Stimulated activated CD4-positive, alpha-beta T cell treated with anti-CD3 and anti-CD28 coated beads, Interleukin-2, amount 100 ng/mL, for 24 hours (primary cell): ENCODE measurements around the gene RAB2B.
"Not testable (repeated sequence)": the region's sequence is repeated elsewhere in the genome, so short reads cannot be mapped to it uniquely, and the experiment has no call there.

Experiments used
- DNase-seq, 2 donors: peaks; one replicate each; pipeline ENCODE4 v3.0.0-alpha.2; 2020

RAB2B gene

DNA sequence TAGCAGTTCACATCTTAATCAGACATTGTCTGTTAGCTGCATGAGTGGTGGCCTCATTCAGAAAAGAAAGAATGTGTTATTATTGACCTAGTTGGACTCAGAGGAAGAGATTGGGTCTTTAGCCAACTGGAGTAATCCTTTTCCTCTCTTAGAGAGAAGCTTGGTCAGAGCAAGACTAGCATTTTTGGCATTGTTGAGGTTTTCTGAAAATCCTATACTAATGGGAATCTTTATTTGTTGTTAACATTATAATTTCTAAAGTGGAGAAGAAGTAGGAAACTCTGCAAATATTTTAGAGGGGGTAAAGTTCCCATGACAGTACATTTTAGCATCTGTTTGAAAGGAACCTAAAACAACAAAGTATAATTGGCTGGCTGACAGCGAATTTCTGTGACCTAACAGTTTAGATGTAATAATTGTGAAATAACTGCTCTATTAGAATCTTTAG, 9.9 kb upstream of the RAB2B start:
- DNase-seq = no peak

GRCh38 chr14:21476523-21476924, 235 bp downstream of the RAB2B start:
- DNase-seq = peak; percentile 82 to 87

DNA sequence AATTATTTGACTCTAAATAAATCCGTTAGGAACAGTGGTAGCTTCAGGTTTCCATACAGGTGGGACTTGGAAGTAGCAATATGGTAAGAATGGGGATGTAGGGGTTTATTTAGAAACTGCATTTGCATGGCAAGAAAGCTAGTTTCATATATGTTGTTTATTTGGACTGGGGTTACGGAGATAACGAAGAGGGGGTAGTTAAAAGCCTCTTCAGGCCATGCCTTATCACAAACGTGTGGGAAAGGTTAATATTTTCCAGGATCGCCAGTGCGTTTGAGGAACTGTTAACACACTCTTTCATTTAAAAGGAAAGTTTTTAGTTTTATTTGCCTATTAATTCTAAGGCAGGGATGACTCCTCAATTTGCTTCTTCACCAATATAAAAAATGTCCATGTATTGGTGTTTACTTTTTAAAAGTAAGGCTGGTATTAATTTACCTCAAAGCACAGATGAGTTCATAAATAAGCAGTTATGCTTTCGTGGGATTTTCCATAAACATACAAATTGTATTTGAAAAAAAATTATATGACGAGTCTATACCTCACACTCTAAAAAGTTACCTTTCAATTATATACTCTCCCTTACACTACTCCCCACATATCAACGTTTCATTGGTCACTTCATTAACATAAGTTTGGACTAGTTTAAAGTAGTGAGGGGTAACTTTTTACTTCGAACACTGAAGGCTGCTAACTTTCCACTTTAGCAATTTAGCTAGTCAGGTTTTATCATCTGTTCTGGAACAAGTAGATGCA, 814 bp downstream of the RAB2B start:
- DNase-seq = no peak

DNA sequence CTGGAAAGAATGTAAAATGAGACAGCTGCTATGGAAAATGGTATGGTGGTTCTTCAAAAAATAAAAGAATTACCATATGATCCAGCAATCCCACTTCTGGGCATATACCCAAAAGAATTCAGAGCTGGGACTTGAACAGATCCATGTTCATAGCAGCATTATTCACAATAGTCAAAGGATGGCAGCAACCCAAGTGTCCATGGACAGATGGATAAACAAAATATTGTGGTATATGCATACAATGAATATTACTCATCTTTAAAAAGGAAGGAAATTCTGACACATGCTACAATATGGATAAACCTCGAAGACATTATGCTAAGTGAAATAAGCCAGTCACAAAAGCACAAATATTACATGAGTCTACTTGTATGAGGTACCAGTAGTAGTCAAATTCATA, 9.1 kb downstream of the RAB2B start:
- DNase-seq = no peak

GRCh38 chr14:21455912-21456667, 20.7 kb downstream of the RAB2B start, which contains the start of gene CHD8:
TSS of gene CHD8 (minus strand) at chr14:21456123. CDS start at chr14:21431643, 24,480 bp downstream.
- DNase-seq = peak; percentile 99

- no peak for DNase-seq
Measured at GRCh38 chr14:21455592-21455911, 21.2 kb downstream of the RAB2B start.

DNA sequence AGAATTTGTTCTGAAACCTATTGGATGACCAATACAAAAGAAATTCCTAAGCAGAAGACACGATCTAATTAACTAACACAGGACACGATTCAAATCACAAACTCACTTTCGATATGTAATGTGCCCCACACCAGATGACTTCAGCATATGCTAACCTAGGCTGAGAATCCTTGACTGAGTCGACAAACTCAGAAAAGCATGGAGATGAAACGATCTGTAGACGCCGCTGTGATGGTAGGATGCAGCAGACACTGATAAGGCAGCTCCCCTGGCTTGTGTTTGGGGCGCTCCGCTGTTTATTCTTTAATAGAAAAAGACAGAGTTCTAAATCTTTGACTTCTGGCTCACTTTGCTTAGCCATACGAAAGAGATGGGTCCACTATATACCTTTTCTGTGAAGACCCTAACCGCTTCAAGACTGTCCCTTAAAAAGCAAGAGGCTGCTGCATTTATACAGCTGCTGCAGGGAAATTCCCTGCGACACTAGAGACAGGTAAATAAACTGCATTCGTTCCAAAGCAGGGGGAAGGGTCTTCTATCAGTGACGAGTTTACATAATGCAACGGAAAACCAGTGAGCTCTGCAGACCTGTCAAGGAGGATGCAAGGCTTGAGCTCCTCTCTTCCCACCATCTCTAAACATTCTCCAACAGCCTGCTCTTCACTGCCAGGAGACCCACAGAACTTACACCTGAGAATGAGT, 21.8 kb downstream of the RAB2B start:
- no peak for DNase-seq

DNA sequence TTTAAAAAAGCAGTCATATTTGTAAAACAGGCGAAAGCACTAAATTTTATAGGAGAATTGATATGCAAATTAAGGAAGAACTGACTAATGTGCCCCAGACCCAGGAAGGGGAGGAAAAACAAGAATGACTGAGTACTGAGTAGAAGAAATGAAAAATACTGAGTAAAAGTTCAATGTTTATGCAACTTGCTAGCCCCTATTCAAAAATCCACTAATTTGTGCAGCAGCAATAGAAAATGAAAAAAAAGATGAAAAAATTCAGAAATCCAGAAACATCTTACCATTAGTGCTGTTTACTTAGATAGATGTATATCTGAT, 26.9 kb downstream of the RAB2B start:
- DNase-seq = no peak

- DNase-seq = not testable (repeated sequence)
Measured at GRCh38 chr14:21442657-21443056, 34.1 kb downstream of the RAB2B start.

DNA sequence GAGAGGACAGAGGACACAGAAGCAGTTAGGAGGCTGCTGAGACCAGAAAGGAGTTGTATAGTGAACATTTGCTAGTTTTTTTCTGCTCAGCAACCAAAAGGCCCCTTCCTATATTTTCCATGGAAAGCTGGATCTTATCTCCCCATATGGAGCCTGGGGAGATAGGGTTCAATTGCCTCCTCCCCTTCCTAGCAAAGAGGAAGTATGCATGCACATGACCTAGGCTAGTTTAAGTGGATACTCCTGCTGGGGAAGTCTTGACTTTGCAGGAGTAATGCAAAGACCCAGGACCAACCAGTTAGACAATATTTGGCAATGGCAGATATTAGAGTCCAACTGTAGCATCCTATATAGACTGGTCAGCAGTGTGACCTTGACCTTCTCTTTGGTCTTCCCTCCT, 35.9 kb downstream of the RAB2B start:
- no peak for DNase-seq

DNA sequence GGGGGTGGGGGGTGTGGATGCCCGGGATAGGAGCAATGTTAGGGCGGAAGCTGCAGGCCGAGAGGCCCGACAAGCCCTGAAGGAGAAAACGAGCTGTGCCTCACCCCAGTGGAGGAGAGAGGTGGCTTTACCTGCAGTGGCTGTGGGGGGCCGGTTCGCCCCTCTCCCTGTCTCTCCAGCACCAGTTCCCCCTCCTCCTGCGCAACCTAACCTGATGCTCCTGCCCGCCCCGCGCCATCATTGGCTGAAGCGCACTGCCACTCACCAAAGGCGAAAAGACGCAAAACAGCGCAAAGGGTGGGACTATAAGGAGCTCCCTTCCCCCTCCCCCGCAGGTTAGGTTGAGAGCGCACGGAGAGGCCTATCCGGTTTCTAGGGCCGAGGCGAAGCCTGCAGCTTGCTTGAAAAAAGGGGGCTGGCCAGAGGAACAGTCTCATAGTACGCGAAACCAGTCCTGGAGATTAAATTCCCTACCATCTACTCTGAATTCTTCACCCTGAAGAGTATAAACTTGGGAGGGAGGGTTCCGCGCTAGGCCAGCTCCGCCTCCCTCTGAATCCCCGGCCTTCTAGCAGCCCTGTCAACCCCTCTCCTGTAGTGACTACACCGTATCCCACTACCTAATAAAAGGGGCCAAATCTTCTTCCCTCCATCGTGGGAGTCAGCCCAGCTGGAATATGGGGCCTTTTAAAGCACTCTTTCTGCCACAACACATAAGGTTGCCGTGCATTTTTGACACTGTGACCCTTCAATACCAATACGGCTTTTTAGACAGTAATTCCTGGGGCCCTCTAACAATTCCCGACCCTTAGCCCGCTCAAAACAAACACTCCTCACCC, 39.5 kb downstream of the RAB2B start:
- peak; percentile 99 to 100 for DNase-seq

GRCh38 chr14:21436567-21437062, 40.1 kb downstream of the RAB2B start:
- no peak for DNase-seq

GRCh38 chr14:21431126-21431525, 45.6 kb downstream of the RAB2B start:
- DNase-seq = no peak

DNA sequence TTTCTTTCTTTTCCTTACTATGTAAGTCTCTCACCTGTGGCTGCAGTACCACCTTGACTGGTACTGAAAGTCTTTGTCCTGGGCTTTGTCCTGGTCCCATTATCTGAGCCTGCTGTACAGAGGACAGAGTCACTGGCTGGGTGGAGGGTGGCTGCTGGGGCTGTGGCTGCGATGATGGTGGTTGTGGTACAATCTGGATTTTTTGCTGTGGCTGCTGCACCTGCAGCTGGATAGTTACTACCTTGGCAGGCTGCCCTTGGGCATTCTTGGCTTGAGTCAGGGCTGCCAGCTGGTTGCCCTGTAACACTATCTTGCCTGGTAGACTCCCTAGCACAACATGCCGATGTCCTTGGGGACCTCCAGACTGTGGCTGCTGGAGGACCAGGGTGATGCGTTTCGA, 47.8 kb downstream of the RAB2B start:
- DNase-seq = no peak

- no peak for DNase-seq
Measured at GRCh38 chr14:21426692-21427091, 50.1 kb downstream of the RAB2B start.

DNA sequence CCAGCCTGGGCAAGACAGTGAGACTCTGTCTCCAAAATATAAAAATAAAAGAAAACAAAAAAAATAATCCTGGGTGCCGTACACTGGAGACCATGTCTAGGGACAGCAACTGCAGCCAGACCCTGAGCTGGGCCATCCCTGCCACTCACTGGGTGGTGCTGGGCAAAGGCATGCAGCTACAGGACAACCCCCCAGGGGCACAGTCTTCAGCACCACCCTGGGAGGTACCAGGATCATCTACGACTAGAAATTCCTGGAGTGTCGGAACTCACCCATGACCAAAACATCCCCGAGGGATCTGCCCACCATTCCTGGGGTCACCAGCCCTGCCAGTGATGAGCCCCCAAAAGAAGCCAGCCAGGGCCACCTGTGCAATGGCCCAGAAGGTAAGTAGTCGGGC, 57.2 kb downstream of the RAB2B start:
- no peak for DNase-seq

DNA sequence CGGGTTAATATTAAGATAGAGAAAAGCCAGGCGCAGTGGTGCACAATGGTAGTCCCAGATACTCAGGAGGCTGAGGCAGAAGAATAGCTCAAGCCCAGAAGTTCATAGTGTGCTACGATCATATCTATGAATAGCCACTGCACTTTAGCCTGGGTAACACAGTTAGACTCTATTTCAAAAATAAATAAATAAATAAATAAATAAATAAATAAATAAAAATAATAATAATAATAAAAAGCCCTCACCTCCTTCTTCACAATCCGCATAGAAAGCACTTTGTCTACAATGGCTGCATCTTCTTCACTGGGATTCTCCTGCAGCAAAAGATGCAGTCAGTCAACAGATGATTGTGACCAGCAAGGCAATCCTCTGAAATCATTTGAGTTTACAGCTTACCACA, 61.4 kb downstream of the RAB2B start:
- no peak for DNase-seq

- no peak for DNase-seq
Measured at GRCh38 chr14:21414137-21414631, 62.6 kb downstream of the RAB2B start.
